ENCODE results near the gene NEURL1.
A peak's percentile ranks its signal among the peaks of the same experiment; 100 is the strongest.

NEURL1 gene

DNA sequence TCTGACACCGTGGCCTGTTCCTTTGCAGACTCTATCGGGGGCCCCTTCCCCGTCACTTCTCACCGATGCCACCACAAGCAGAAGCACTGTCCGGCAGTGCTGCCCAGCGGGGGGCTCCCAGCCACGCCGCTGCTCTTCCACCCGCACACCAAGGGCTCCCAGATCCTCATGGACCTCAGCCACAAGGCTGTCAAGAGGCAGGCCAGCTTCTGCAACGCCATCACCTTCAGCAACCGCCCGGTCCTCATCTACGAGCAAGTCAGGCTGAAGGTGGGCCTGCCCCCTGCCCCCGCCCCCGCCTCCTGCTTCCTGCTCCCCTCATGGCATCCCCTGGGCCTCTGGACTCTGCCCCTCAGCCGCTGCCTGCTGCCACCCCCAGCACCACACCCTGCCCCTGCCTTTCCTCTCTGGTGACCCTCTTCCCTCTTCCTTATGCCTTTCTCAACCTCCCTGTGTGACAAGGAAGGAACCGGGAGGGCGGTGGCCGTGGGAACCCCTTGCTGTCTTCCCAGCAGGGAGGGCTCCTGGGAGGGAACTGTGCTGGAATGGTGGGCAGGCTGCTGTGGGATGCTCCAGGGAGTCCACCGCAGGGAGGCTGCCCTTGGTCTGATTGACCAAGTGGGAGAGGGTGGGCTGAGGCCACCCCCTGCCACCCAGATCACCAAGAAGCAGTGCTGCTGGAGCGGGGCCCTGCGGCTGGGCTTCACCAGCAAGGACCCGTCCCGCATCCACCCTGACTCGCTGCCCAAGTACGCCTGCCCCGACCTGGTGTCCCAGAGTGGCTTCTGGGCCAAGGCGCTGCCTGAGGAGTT, 77.5 kb downstream of the NEURL1 start:
- DNase-seq: no peak

DNA sequence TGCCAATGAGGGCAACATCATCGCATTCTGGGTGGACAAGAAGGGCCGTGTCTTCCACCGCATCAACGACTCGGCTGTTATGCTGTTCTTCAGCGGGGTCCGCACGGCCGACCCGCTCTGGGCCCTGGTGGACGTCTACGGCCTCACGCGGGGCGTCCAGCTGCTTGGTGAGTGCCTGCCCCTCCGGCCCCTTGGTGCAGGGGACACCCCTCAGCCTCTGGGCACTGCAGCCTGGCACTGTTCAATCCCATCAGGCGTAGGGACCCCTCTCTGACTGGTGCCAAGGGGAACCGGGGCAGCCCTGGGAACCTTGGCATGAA, 78.1 kb downstream of the NEURL1 start:
- DNase-seq: no peak

DNA sequence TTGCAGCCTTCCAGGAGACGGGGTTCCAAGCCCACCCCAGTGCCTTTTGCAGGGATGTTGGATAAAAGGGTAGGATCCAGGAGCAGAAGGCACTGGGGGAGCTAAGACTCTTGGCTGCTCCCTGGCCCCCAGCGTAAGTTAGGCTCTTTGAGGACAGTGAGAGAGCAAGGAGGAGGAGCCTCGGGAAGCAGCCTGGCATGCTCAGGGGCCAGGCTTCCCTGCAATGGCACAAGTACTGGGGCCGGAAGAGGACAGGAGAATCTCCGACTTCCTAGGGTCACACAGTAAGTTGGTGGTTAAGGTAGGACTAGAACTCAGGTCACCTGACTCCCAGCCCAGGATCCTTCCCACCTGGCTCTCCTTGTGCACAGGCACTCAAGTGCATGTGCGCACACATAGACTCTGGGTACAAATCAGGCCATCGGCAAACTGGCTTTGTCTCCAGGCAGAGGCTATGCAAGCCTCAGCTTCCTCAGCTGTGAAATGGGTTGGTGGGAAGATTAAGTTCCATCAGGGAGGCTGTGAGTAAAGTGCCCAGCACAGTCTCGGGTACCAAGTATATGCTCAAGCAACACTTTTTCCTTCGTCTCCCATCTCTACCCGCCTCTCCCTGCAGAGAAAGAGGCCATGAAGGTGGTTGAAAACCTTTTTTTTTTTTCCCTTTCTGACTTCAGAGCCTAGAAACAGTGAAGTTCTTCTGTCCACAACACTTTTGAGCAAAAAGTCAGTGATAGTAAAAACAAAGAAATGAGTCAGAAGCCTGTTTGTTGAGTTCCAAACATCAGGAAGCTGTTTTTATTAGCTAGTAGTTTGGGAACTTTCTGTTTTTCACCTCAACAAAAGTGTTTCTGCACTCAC, 79.1 kb downstream of the NEURL1 start:
- no peak for DNase-seq

DNA sequence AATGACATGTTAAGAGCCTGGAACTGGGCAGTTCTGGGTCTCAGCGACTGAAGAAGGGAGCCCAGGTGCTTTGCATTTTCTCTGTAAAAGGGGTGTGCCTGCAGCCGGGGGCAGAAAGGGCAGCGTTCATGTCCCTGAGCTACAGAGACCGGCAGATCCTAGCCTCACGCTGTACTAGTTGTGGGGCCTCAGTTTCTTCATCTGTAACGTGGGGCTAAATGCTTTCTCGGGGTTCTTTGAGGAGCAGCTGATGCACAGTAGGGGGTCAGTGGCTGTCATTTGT, 79.6 kb downstream of the NEURL1 start:
- DNase-seq: no peak

DNA sequence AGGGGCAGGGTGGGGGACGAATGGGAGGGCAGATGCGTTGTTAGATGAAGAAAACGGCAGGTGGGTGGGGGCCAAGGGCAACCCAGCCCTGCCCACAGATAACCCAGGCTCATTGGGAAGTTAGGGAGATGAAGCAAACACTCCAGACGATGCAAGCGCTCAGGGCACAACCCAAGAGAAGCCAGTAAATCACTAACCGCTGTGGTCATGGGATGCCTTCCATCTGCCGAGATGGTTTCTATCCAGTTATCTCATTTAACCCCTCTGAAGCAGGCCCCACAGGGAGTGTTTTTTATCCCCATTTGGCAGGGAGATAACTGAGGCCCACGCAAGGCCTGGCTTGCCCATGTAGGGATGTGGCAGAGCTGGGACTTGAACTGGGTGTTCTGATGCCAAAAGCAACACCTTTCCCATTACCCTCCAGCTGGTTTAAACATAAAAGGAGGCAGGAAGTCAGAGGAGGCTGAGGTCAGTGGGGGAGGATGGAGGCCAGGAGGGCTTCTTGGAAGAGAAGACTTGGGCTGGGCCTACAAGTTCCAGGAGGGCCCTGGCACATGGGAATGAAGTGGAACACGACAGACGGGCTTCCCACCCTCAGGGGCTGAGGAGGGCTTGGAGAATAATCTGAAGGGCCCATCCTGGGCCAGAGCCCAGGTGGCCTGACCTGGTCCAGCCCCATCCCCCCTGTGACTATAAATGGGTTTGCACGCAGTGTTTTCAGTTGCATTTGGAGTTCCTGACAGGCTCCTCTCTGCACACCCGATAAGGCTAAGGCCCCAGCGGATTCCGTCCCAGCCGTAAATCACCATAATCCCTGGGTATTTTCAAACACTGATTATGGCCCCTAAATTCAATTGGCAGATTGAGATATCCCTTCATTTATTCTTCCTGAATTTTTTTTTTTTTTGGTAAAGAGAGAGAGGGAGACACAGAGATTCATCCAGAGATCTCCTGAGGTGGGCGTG, 80.9 kb downstream of the NEURL1 start:
- DNase-seq: peak; percentile 19

DNA sequence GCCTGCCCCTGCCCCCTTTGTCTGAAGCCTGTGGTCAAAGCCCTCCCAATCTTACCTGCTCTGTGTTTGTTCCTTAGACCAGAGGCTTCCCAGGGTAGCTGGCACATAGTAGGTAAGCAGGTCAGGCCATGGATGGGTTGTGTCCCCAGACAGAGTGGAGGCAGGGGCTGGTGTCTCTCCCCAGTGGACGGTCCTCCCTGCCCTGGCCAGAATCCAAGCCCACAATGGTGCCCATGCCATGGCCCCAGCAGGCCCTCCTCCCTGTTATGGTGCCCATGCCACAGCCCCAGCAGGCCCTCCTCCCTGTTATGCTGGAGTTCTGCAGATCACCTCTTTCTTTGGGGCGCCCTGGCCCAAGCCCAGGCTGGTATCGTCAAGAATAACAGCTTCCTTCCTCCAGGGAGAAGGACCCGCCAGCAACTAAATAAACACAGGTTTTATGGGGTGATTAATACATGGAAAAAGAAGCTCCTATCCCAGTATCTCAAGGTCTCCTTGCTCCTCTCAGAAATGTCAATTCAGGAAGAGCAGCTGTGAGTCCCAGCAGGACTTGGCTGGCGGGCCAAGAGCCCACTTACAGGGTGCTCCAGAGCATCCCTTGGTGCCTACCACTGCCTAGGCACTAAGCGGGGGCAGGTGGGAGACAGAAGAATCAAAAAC, 82.0 kb downstream of the NEURL1 start:
- no peak for DNase-seq

DNA sequence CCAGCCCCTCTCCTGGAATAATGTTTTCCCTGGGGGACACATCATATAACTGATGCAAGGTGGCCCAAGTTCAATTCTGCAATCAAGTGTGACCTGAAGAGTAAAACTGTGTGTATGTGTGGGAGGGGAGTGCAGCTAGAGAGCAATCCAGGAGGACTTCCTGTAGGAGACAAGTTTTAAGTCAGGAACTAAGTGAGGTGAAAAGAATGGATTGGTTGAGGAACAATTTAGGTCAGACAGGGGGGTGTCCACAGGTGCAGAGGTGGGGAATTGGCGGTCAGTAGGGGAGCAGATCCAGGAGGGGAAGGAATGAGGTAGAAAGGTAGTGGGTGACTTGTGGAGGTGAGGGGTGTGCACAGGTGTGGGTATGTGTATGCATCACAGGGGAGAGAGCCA, 82.6 kb downstream of the NEURL1 start:
- DNase-seq: no peak

DNA sequence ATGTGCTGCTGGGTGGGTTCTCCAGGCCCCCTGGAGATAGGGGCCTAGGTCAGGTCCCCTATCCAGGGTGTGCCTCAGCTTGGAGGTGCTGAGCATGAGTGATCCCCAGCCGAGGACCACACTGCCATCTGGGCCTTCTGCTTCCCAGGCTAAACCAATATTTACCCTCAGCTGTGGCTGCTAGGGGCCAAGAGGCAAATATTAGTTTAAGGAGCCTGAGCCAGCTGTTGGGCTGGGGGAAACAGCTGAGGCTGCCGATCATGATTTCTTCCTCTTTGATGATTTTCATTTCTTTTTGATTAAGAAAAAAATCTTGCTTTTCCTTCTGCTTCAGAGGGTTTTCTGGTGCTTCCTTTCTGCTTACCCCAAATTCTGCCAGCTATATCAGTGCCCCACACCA, 83.4 kb downstream of the NEURL1 start:
- no peak for DNase-seq

DNA sequence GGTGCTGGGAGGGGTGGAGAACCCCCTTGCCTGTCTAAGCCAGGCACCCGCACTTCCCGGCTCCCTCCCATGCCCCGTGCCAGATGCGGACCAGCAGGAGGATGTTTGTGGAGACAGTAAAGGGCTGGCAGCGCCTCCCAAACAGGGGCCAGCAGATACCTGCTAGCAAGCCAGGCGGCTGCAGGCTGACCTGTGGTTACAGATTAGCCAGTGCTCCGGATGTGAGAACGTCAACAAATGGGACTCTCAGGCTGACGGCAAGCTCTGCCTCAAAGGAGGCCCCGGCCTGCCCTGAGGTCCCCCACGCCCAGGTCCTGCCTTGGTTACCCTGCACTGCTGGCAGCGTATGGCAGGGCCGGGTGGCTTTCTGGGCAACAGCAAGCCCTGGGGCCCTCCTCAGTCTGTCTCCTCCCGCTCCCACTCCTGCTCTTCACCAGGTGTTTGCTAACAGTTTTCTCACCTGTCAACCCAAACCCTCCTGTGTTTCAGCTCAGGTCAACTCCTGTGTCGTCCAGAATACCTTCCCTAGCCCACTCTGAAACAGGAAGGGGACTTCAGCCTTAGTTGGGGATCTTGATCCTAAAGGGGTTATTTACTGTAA, 85.4 kb downstream of the NEURL1 start:
- peak; percentile 25 for DNase-seq

DNA sequence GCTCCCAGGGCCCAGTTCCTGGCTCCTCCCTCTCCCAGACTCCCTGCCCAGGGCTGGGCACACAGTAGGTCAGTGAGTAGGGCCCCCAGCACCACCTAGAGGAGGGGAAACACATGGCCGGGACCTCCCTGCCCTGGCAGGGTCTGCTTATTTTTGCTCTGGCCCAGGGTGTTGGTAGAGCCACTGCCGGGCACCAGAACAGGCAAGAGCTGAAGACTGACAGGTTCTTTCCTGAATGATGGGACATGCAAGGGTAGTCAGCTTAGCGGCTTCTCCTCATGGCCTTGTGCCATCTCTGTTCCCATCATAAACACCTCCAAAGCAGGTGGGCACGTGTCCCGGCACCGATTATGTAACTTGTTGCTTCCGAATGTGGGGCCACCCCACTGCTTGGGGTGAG, 86.5 kb downstream of the NEURL1 start:
- DNase-seq: no peak

DNA sequence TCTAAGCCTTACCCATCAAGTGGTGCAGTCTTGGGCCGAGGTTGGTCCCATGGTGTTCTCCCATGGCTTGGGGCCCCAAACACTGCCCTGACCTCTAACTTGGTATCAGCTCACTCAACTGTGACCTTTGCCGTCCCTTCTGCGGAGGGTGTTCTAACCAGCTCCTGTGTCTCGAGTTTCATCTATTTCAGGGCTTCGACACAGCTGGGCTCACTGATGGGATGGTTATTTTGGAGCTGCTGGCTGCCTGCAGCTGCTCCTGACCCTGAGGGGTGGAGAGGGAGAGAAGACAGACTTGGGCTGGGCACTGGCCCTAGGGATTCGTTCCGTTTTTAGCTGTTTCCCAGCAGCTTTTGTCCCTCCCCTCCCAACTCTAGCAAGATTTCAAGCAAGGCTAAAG, 86.9 kb downstream of the NEURL1 start:
- no peak for DNase-seq

DNA sequence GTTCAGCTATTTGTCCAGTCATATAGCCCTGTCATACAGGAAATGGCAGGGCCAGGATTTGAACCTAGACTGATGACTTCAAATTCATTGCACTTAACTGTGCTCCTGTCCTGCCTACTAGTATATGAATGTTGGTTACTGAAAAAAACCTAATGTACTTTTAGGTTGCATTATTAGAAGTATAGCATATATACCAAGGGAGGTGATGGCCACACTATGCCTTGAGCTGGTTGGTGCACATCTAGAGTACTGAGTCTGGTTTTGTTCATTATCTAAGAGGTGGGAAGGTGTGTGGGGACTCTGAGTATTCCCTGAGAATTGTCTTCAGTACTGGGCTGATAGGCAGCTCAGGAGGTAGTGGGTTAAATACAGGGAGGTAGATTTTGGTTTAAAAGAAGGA, 88.0 kb downstream of the NEURL1 start:
- DNase-seq: no peak

DNA sequence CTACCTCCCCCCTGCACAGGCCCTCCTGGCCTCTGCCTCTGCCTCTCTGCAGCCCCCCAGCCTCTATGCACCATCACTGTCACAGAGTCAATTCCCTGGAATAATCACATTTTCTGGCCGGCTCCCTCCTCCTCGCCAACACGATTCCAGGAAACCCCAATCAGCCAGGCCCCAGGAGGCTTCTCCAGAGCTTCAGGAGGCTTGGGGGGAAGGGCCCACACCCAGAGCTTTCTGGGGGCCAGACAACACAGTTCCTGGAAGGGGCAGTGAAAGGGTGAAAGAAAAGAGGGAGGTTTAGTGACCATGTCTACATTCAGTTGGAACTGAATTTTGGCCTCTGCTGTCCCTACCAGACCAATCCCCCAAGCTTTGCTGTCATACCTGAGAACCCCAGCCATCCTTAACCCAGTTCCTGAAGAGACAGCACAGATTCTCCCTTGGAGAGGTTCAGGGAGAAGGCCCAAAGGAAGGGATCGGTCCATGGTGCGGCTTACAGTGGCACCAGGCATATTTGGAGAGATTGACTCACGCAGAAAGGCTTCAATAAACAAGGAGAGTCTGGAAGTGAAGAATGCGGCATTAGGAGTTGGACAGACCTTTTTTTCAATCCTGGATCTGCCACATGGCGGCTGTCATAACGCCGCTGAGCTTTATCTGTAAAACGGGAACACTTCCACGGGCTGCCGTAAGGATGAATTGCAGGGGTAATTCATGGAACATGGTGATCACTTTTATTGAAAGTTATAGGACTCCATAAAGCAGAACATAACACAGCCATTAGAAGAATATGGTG, 89.0 kb downstream of the NEURL1 start:
- no peak for DNase-seq

DNA sequence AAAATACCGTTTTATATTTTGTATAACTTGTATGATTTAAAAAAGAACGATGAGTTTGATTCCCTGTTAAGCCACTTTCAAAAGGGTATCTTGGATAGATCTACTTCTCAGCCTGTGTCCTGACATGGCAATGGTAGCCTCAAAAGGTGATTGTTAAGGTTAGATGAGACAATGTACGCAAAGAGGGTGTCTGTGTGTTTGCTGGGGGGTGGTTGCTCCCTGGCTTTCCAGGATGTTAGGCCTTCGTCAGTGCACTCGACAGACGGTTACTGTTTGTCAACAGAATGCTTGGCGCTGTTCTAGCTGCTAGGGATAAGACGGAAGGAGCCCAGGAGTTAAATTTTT, 90.3 kb downstream of the NEURL1 start:
- DNase-seq: no peak

DNA sequence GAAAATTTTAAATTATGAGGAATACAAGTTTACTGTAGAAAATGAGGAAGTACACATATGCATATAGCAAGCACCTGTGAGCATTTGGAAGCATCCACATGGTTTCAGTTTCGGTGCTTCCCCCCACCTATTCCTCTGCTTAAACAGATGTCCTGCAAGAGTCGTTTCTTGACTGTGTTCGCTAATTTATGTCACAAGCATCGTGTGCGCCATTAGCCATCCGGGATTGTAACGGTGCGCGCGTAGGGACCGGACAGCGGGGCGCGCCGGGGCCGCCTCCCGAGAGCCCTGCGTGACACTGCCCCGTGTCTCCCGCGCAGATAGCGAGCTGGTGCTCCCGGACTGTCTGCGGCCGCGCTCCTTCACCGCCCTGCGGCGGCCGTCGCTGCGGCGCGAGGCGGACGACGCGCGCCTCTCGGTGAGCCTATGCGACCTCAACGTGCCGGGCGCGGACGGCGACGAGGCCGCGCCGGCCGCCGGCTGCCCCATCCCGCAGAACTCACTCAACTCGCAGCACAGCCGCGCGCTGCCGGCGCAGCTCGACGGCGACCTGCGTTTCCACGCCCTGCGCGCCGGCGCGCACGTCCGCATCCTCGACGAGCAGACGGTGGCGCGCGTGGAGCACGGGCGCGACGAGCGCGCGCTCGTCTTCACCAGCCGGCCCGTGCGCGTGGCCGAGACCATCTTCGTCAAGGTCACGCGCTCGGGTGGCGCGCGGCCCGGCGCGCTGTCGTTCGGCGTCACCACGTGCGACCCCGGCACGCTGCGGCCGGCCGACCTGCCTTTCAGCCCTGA, 90.9 kb downstream of the NEURL1 start:
- no peak for DNase-seq

DNA sequence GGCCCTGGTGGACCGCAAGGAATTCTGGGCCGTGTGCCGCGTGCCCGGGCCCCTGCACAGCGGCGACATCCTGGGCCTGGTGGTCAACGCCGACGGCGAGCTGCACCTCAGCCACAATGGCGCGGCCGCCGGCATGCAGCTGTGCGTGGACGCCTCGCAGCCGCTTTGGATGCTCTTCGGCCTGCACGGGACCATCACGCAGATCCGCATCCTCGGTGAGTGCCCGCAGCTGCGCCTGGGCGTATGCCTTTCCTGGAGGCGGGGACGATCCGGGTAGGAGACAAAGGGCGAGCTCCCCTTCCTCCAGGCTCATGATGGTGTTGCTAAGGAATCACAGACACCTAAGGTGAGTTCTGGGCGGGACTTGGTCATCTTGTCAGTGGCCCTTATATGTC, 91.5 kb downstream of the NEURL1 start:
- DNase-seq: no peak

DNA sequence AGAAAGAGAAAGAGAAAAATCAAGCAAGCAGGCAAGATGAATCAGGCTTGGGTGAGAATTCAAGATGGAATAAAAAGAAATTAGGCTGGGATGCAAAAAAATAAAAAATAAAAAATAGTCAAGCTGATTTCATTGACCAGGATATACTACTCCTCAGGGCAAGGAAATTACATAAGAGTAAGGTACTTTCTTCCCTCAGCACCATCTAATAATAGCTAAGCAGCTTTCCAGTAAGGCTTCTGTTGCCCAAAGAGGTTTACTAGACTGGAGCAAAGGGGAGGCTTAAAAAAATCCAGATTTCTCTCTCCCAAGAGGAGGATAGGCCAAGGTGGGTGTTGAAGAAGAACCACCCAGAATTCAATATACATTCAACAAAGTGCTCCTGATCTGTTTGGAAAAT, 93.6 kb downstream of the NEURL1 start:
- no peak for DNase-seq

DNA sequence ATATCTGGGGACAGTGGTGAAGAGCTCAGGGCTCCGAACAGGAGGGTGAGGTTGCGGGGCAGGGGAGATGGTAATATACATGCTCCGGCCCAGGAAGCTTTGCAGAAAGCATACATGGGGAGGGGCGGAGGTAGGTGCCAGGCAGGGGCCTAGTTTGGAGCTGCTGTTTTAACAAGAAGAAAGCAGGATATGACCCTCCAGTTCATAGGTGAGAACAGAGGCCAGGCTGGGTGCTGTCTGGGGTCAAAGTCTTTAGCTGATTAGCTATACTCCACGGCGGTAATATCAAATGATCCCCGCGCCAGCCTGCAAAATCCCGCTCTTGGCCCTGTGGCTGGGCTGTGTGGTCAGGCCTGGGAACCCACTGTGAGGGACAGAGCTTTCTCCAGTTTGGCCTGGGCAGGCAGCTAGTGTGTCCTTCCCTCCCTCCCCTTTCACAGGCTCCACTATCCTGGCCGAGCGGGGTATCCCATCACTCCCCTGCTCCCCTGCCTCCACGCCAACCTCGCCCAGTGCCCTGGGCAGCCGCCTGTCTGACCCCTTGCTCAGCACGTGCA, 95.6 kb downstream of the NEURL1 start:
- no peak for DNase-seq

DNA sequence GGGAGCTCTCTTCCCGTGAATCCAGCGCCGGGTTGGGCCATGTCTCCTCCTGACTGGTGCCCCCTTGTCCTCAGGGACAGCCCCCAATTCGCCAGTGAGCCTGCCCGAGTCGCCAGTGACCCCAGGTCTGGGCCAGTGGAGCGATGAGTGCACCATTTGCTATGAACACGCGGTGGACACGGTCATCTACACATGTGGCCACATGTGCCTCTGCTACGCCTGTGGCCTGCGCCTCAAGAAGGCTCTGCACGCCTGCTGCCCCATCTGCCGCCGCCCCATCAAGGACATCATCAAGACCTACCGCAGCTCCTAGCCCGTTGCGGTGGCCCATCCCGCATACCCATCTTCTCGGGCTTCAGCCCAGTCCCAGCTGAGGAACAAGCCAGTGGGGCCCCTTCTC, 96.6 kb downstream of the NEURL1 start:
- DNase-seq: no peak

DNA sequence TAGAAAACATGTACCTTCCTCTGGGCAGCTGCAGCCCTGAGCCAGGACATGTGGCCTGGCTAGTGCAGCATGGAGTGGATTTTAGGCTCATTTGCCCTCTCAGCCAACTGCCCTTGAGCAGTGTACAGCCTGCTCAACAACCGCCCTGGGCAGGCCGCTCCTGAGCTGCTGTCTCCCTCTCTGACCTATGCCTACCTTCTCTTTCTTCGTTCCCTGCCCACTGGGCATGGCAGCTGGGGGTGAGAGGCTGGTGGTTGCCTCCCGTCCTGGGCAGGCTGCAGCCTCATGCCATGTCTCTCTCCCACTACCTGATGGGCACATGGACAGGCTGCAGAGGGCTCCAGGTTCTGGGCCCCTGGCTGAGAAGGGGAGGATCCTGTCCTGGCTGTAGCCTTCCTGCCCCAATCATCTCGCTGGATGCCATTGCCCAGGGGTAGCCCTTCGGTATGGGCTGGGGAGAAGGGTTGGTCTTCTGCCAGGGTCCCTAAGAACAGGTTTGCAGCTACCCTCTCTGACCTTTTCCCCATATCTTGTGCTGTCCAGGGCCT, 97.3 kb downstream of the NEURL1 start:
- DNase-seq: no peak

Data from OCI-M1 (cell line).